Erythroblast (primary cell): ENCODE measurements around the gene PPP2R5C.

Experiments used
- DNase-seq, 2 experiments: peaks; one replicate each; lab custom pipeline; 2025; lab: John Stamatoyannopoulos, UW
- GATA1 ChIP-seq: IDR thresholded peaks from 2 replicates; pipeline ENCODE4 v1.6.1; 2011; ENCODE audit warnings: low read depth, mild to moderate bottlenecking, control low read depth, low read length, moderate library complexity
- POLR2A ChIP-seq: IDR thresholded peaks from 2 replicates; pipeline ENCODE4 v1.6.1; 2011; ENCODE audit warnings: mild to moderate bottlenecking, low read length

PPP2R5C gene

DNA sequence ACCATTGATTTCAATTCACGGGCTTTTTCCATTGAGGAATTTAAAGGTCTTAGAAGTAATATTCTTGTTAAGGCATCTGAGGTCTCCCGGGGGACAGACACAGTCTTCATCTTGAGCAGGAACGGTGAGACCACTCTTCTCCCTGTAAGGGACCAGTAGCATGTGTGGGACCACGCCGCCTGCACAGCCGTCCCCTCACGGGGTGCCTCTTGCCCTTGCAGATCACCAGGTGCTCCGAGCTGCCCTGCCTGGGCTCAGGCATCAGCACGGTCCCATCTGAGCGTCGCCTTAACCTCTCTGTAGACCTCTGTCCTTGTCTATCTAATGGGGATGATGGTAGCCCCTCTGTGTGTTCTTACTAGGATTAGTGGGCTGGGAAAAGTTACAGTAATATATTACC lies 74.1 kb downstream of the PPP2R5C start:
- no peak for DNase-seq
- TF ChIP-seq POLR2A (no peak), GATA1 (no peak)

DNA sequence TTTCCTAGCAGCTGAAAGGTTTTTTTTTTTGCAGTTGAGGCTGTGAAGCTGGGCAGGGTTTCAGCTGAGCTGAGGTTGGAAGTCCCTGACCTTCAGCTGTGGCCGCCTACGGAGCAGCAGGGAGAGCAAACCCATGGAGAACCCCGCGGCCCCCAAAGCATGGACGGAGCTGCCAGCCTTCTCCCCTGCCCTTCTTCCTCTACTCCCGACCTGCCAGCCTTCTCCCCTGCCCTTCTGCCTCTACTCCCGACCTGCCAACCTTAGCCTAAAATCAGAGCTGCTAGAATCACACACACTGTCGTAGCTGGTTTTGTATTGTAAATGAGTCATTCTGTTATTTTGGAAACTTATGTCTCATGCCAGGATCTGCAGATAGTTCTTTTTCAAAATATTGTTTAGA lies 74.6 kb downstream of the PPP2R5C start:
- no peak for DNase-seq

DNA sequence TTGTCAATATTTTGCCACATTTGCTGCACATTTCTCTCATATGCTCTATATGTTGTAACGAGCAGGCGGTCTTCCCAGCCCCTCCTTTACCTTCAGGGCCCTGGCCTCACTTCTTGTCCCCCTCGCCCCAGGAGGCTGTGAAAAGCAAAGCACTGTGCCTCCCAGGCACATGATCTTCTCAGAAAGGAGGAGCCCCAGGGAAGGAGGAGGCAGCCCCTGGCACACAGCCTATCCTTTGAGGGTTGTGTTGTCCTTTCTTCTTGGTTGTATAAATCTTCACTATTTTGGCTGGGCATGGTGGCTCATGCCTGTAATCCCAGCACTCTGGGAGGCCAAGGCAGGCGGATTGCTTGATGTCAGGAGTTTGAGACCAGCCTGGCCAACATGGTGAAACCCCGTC lies 77.0 kb downstream of the PPP2R5C start:
- TF ChIP-seq GATA1: no peak
- TF ChIP-seq POLR2A: no peak
- DNase-seq: peak; percentile 24 to 26

More for the DNA sequence above, 74.6 kb downstream of the PPP2R5C start:
- TF ChIP-seq POLR2A (no peak), GATA1 (no peak)

DNA sequence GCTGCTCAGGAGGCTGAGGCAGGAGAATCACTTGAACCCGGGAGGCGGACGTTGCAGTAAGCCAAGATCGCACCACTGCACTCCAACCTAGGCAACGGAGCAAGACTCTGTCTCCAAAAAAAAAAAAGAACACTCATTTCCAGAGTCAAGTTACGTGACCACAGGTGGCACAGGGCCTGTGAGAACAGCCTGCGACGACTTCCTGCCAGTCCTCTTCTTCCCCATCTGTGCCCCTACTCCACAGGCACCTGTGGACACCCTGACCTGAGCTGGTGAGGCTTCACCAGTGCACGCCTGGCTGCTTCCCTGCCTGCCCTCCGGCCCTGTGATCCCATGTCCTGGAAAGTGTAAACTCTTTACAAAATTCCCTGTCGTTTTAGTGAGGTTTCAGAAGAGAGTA lies 77.7 kb downstream of the PPP2R5C start:
- TF ChIP-seq GATA1: no peak
- TF ChIP-seq POLR2A: no peak
- DNase-seq: no peak

DNA sequence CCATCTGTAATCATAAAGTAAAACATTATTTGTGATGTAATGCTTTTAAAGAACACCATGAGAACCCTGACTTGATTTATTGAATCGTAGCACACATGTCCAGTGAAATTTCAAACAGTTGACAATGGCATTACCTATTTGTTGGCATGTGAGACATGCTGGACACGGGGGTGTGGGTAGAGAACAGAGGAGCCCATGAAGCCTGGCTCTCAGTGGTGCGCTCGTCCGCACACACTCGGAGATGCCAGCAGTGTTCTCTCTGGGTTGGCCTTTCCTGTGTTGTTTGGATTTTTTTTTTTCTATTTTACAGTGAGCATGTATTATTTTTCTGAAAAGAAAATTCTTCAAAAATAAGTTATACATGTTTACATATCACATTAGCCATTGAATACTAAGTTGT lies 78.2 kb downstream of the PPP2R5C start:
- TF ChIP-seq POLR2A (no peak), GATA1 (no peak)
- no peak for DNase-seq

DNA sequence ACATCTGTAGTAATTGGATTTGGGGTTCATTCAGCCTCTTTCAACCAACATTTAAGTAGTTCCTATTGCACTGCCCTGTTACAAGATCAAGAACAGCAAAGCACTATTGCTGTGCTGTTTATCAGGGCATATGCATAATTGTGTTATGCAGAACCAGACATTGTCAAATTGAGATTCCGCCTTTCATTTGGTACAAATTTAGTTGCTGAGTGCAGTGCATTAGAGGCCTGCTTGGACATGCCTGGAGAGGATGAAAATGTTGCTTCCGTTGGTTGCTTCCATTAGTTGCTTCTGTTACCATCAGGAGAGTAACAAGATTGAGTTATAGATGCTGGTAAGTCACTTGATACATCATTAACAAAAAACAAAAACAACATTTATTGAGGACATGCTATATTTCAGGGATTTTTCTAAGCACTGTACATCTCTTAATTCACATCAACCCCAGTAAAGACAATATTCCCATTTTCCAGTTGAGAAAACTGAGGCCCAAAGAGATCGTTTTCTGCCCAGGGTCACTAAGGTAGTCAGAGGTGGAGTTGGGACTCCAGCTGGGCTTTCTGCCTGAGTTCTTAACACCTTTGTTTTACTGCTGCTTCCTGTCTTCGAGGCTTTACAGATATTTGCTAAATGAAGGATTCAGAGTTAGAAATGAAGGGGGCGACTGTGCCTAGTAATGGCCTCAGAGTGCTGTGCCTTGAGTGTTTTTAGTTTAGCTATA lies 79.3 kb downstream of the PPP2R5C start:
- DNase-seq: no peak
- TF ChIP-seq GATA1 (no peak), POLR2A (no peak)

DNA sequence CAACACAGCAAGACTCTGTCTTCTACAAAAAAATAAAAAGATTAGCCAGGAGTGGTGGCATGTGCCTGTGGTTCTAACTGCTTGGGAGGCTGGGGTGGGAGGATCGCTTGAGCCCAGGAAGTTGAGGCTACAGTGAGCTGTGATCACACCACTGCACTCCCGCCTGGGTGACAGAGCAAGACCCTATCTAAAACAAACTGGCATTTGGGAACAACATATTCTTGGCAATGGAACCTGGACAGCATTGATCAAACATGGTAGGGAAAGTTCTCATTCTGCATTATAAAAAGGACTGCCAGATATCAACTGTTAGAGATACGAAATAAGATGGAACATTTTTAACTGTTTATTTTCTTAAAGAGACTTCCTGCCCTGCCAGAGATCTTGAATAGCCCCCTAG lies 81.5 kb downstream of the PPP2R5C start:
- DNase-seq: no peak
- TF ChIP-seq GATA1 (no peak), POLR2A (no peak)

DNA sequence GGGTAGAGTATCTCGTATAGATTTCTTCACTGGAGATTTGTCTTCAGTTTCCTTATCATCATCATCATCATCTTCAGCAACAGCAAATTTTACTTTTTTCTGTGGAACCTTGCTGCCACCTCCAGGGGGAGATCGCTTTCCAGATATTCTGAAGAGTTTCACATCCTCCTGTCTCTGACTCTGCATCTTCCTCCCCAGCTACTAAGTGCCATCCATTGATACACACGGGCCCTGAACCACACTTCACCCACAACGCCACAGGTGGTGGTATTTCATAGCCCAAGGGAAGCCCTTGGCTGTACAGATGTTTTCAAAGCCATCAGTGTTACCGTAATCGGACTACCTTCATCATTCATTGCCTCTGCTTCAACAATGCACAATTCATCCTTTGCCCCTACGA lies 82.2 kb downstream of the PPP2R5C start:
- peak; percentile 27 to 49 for DNase-seq
- no peak for TF ChIP-seq GATA1
- no peak for TF ChIP-seq POLR2A

DNA sequence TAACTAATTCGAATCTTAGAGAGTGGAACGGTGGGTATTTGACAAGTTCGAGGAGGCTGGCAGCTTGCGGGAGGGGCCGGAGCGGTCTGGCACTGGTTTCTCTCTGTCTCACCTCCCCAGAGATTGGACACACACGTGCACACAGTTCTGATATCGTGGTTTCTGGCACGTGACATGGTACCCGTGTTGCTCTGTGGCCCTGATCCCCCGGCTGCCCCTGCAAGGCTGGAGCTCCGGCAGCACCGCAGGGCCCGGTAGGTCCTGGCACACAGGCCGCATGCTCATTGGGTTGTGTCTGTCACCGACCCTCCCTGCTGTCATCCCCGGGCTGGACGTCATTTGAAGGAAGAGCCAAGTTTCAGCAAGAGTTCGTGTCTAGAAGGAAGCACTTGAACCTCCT lies 82.7 kb downstream of the PPP2R5C start:
- TF ChIP-seq POLR2A: no peak
- TF ChIP-seq GATA1: no peak
- no peak for DNase-seq

DNA sequence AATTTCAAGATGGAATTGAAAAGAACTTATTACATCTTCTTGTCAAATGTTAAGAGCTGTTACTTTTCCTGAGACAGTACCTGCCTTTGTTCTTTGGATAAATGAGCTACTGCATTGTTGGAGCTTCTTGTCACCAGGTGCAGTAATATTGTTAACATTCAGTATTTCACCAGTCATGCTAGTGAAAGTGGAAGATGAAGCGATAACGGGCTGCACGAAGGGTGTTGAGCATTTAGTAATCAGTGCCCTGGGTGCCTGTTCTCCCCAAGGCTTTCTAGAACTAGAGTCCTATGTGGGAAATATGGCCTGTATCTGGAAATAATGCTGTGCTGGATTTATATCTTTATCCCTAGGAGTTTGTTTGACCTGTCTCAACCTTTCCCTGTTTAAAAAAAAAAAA lies 83.2 kb downstream of the PPP2R5C start:
- DNase-seq: no peak

DNA sequence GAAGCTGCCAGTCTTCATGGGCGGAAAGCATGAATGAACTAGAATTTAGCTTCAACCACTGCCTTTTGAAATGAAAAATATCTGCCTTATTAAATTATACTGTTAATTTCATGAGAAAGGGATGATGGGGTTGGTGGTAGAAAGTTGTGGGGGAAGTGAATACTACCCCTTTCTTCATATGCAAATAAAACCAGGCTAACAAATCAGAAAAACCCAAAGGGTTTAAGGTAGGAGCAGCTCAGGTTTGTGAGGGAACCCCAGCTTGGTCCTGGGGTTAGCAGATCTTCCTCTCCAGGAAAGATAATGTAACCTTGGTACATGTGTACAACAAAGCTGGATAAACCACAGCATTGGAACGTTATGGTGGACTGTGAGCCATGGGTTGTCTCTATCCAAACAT lies 84.0 kb downstream of the PPP2R5C start:
- TF ChIP-seq GATA1: no peak
- no peak for TF ChIP-seq POLR2A
- no peak for DNase-seq

More for the DNA sequence above, 83.2 kb downstream of the PPP2R5C start:
- TF ChIP-seq GATA1 (no peak), POLR2A (no peak)

DNA sequence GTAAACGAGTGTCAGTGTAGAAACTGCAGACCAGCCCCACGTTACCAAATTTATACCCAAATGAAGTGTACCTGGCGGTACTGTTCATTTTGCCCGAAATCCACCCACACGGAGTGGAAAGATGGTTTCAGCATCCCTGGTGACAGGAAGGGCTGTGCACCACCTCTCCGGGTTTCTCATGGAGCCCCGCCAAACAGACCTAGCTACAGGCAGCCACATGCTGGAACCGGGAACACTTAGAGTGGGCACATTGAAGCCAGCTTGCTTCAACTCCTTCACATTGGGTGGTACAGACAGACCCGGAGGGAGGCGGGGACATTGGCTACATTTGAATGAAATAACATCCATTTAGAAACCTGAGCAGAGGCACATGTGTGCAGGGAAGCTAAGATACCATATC lies 84.4 kb downstream of the PPP2R5C start:
- DNase-seq: no peak

DNA sequence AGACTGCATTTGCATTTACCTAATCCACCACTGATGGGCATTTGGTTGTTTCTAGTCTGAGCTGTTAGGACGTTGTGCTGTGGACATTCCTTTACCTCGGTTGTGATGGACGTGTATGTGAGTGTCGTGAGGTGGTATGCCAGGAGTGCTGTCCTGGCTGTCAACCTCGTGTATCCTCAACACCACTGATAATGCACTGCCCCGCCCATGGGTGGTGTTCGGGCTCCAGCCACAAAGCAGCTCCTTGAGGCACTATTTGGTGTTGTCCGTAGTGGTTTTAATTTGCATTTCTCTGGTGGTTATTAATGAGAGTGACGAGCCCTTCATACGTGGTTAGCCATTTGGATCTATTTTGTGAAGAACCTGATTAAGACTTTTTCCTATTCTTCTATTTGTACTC lies 87.6 kb downstream of the PPP2R5C start:
- no peak for TF ChIP-seq GATA1
- no peak for TF ChIP-seq POLR2A
- peak; percentile 68 to 76 for DNase-seq

More for the DNA sequence above, 84.4 kb downstream of the PPP2R5C start:
- TF ChIP-seq GATA1 (no peak), POLR2A (no peak)

DNA sequence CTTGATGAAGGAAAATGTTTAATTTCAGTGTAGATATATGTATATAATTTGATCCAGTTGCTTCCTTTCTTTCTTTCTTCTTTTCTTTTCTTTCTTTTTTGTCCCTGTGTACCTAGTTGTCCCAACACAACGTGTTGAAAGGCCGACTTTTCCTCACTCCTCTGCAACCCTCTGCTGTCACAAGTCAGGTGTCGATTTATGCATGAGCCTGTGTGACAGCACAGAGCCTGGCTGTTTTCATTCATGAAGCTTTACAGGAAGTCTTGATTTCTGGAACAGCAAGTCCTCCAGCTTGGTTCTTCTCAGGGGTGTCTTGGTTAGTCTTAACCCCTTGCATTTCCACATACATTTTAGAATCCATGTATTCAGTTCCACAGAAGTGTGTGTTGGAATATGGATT lies 88.1 kb downstream of the PPP2R5C start:
- DNase-seq: peak in 1 of 2 experiments; percentile 30
- TF ChIP-seq GATA1: no peak

DNA sequence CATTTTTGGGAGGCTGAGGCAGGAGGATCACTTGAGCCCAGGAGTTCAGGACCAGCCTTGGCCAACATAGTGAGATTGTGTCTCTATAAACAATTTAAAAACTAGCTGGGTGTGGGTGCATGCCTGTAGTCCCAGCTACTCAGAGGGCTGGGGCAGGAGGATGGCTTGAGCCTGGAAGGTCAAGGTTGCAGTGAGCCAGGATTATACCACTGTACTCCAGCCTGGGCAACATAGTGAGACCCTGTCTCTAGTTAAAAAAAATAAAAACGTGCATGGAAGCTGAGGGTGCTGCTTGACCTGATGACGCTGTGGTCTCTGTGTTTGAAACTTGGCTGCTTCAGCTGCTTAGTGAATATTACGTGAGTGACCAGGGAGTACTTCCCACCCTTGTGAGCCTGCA lies 89.7 kb downstream of the PPP2R5C start:
- TF ChIP-seq POLR2A (no peak), GATA1 (no peak)

More for the DNA sequence above, 89.7 kb downstream of the PPP2R5C start:
- DNase-seq: no peak
